AG09309 (cell line): ENCODE results near the gene TMEM245.

Source experiments
- DNase-seq: peaks from one replicate; pipeline ENCODE4 v3.0.0-alpha.2; 2010; ENCODE audit warnings: low read depth
- H3K4me3 ChIP-seq: 2 replicates; pipeline ENCODE4 v1.5.1; 2011; ENCODE audit warnings: mild to moderate bottlenecking, low read depth, low read length, moderate library complexity; ENCODE audit not compliant: control insufficient read depth
- TF ChIP-seq, protein P1 (sequence below): IDR thresholded peaks from 2 replicates; pipeline ENCODE4 v1.5.1; 2011; ENCODE audit warnings: mild to moderate bottlenecking, low read depth, low read length, inconsistent platforms; ENCODE audit not compliant: insufficient read depth, control insufficient read depth; ENCODE audit errors: missing control alignments

Gene TMEM245

DNA sequence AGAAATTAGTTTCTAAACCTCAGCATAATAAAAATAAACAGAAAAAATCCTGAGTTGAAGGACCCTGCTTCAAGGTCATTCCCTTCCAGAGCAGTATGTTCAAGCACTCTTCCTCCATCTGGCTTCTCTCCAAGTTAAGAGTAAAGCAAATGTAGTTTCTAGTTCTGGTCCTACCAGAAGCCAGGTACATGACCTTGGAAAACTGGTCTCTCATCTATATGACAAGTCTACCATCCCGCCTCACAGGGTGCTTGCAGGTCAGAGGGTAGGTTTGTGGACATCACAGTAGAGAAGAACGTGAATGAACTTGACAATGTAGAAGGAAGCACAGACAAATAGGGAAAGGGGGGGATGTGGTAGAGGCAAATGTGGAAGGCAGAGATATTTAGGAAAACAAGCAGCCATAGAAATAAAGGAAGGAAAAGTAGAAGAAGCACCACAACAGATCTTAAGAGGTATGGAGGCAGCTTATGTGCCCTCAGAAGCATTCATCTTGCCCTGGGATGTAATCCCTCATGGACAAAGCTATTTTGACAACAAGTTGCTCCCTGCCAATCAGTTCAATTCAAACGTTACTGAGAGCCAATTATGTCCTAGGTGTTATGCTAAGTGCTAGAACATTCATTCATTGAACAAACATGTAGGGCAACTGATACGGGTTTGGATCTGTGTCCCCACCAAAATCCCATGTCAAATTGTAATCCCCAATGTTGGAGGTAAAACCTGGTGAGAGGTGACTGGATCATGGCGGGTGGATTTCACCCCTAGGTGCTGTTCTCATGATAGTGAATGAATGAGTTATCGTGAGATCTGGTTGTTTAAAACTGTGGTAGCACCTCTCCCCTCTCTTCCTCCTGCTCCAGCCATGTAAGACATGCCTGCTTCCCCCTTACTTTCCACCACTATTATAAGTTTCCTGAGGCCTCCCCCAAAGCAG, 82.7 kb downstream of the TMEM245 start:
- TF ChIP-seq, protein P1, sequence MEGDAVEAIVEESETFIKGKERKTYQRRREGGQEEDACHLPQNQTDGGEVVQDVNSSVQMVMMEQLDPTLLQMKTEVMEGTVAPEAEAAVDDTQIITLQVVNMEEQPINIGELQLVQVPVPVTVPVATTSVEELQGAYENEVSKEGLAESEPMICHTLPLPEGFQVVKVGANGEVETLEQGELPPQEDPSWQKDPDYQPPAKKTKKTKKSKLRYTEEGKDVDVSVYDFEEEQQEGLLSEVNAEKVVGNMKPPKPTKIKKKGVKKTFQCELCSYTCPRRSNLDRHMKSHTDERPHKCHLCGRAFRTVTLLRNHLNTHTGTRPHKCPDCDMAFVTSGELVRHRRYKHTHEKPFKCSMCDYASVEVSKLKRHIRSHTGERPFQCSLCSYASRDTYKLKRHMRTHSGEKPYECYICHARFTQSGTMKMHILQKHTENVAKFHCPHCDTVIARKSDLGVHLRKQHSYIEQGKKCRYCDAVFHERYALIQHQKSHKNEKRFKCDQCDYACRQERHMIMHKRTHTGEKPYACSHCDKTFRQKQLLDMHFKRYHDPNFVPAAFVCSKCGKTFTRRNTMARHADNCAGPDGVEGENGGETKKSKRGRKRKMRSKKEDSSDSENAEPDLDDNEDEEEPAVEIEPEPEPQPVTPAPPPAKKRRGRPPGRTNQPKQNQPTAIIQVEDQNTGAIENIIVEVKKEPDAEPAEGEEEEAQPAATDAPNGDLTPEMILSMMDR: no peak
- no peak for DNase-seq
- no peak overlapping the region for H3K4me3 ChIP-seq

DNA sequence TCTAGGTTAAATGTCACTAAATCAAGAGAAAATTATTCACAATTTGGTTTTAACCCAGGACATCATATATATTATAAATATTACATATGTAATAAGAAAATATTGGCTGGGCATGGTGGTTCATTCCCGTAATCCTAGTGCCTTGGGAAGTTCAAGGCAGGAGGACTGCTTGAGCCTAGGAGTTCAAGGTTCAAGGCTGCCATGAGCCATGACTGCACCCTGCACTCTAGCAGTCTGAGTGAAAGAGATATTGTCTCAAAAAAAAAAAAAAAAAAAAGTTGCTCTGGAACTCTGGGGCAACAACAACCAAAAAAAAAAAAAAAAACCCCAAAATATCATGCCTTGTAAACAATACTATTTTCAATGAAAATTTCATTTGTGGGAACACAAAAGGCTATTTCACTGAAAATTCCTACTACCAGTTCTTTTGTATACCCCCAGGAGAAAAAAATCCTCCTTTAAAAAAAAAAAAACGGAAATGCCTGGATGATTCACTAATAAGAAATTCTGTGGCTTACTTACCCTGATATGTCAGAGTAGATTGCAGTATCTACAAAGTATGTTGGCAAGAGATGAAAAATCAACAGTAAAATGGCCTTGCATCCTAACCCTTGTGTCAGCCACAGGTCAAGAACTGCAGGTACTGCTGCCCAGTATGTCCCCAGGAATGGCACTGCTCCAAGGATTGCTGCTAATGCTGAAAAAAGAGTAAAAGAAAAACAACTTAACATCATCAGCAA, 83.9 kb downstream of the TMEM245 start:
- DNase-seq: peak; percentile 61
- no peak overlapping the region for H3K4me3 ChIP-seq
- TF ChIP-seq, protein P1: no peak

DNA sequence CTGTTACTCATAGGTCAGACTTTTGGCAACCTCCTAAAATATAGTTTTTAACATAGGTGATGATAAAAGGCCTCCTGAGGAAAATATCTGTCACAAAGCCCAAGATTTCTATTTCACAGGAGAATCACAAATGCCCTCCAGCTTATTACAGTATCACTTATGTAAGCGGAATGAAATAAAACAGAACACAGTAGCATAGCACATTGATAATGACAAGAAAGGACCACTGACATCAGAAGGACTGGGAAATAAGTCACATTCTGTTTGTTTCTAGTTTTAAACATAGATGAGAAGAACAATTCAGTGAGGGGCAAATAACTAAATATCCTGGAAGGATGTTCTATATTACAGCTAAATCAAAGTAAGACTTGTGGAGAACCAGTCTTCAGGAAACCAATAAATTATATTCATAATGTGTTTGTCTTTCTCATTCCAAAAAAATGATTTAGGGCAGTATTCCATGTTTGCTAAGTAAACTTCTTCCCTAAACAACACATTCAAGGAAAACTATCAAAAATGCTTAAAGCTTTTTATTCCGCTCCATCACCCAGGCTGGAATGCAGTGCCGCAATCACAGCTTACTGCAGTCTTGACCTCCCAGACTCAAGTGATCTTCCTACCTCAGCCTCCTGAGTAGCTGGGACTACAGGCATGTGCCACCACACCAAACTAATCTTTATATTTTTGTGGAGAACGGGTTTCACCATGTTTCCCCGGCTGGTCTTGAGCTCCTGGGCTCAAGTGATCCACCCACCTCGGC, 85.6 kb downstream of the TMEM245 start:
- TF ChIP-seq, protein P1: no peak
- H3K4me3 ChIP-seq: no peak overlapping the region
- DNase-seq: no peak

DNA sequence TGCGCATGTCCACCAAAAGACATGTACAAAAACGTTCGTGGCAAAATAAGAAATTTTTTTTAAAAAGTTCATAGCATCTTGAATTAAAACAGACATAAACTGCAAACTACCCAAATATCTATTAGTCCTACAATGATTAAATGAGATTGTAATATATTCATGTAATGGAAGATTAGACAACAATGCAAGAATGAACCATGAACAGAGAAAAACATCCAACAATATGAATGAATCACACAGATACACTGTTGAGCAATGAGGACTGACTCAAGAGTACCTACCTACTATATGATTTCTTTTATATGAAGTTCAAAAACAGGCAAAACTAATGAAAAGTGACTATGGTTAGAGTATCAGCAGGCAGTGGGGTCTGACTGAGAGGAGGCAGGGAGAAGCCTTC, 88.5 kb downstream of the TMEM245 start:
- no peak overlapping the region for H3K4me3 ChIP-seq
- TF ChIP-seq, protein P1: no peak
- no peak for DNase-seq

DNA sequence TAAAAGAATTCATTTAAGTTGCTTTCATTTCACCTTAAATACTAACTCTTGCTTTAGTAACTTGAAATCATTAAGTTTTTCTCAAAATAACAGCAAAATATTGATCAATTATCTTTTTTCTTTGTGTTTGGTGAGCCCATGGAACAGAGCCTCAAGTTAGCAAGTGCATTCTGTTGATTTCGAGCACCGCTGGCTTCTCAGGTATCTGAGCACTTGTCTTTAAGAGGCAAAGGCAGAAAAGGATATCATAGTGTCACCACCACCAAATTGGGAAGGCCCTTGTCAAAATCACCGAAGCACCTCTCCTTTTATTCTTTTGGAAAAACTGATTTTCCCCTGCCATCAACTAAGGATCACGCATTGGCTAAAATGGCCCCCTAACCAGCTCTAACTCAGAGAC, 89.3 kb downstream of the TMEM245 start:
- H3K4me3 ChIP-seq: no peak overlapping the region
- TF ChIP-seq, protein P1: no peak
- DNase-seq: no peak

DNA sequence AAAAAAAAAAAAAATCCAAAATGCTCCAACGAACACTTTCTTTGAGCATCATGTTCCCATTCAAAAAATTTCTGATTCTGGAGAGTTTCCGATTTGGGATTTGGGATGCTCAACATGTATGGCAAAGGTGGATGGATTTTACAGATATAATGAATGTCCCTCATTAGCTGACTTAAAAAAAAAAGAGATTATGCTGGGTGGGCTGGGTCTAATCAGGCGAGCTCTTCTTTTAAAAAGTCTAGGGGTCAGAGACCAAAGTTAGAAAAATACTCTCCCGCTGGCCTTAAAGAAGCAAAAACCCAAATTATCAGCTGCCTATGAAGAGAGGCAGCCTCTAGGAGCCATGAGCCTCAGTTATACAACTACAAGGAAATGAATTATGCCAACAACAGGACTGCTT, 91.3 kb downstream of the TMEM245 start:
- TF ChIP-seq, protein P1: no peak
- no peak for DNase-seq
- H3K4me3 ChIP-seq: no peak overlapping the region
